Neural progenitor cell (in vitro differentiated cells): ENCODE data around the gene PYGB. TPM values are rescaled to one million over a fixed set of nuclear protein-coding genes. Genes with fewer than 3 reads are reported as not detected.

Experiments used
- DNase-seq: peaks from one replicate; pipeline ENCODE4 v3.0.0-alpha.2; 2016; ENCODE audit warnings: low spot score
- H2AFZ ChIP-seq: fragments of 200-600 bp; sonication (generic); replicated peaks from 2 replicates; pipeline ENCODE4 v1.6.1; 2016; ENCODE audit warnings: antibody characterized with exemption
- H3F3A ChIP-seq: fragments of 200-600 bp; sonication (generic); 2 replicates; pipeline ENCODE4 v1.6.1; 2016; ENCODE audit warnings: antibody characterized with exemption, low read depth
- H3K27ac ChIP-seq: fragments of 200-600 bp; sonication (generic); 2 replicates; pipeline ENCODE4 v1.5.1; 2016; ENCODE audit warnings: mild to moderate bottlenecking
- H3K27me3 ChIP-seq: fragments of 200-600 bp; sonication (generic); 2 replicates; pipeline ENCODE4 v1.6.1; 2016; ENCODE audit warnings: mild to moderate bottlenecking, moderate library complexity
- H3K36me3 ChIP-seq: fragments of 200-600 bp; sonication (generic); 2 replicates; pipeline ENCODE4 v1.5.1; 2016
- H3K4me1 ChIP-seq: fragments of 200-600 bp; sonication (generic); 2 replicates; pipeline ENCODE4 v1.6.1; 2016; ENCODE audit warnings: mixed run types
- H3K4me2 ChIP-seq: fragments of 200-600 bp; sonication (generic); 2 replicates; pipeline ENCODE4 v1.6.1; 2016
- H3K4me3 ChIP-seq: fragments of 200-600 bp; sonication (generic); 2 replicates; pipeline ENCODE4 v1.5.1; 2016
- H3K79me2 ChIP-seq: fragments of 200-600 bp; sonication (generic); 2 replicates; pipeline ENCODE4 v1.6.1; 2016; ENCODE audit warnings: low read depth
- H3K9ac ChIP-seq: fragments of 200-600 bp; sonication (generic); 2 replicates; pipeline ENCODE4 v1.6.1; 2016
- H3K9me3 ChIP-seq: fragments of 200-600 bp; sonication (generic); 2 replicates; pipeline ENCODE4 v1.5.1; 2016; ENCODE audit warnings: low read depth
- H4K20me1 ChIP-seq: fragments of 200-600 bp; sonication (generic); 2 replicates; pipeline ENCODE4 v1.6.1; 2016; ENCODE audit warnings: low read depth
- H3K27ac Mint-ChIP-seq: 3 replicates; pipeline ENCODE4 v1.8.0; 2021; ENCODE audit warnings: mixed read lengths
- H3K27me3 Mint-ChIP-seq: 2 replicates; pipeline ENCODE4 v1.8.0; 2022; ENCODE audit warnings: low read depth, mild to moderate bottlenecking, inconsistent platforms, moderate library complexity, mixed read lengths; ENCODE audit not compliant: insufficient read depth
- H3K36me3 Mint-ChIP-seq: 3 replicates; pipeline ENCODE4 v1.8.0; 2021; ENCODE audit warnings: mixed read lengths
- H3K4me1 Mint-ChIP-seq: 3 replicates; pipeline ENCODE4 v1.8.0; 2021; ENCODE audit warnings: mixed read lengths
- H3K4me3 Mint-ChIP-seq: 3 replicates; pipeline ENCODE4 v1.8.0; 2021; ENCODE audit warnings: mild to moderate bottlenecking, moderate library complexity, mixed read lengths
- H3K9me3 Mint-ChIP-seq: 3 replicates; pipeline ENCODE4 v1.8.0; 2020; ENCODE audit warnings: mixed read lengths
- EZH2 ChIP-seq: fragments of 200-600 bp; sonication (generic); IDR thresholded peaks from 2 replicates; pipeline ENCODE4 v1.6.1; 2017; ENCODE audit warnings: antibody characterized with exemption, mild to moderate bottlenecking, moderate library complexity
- EZH2phosphoT487 ChIP-seq: fragments of 200-600 bp; sonication (generic); IDR thresholded peaks from 2 replicates; pipeline ENCODE4 v1.6.1; 2017; ENCODE audit warnings: antibody characterized with exemption
- total RNA-seq: library from RNA; depleted of rRNA; stranded (reverse); fragments of >200 nt; gene quantifications from 2 replicates; pipeline ENCODE4 v1.2.3, GENCODE V29; 2015; ENCODE audit warnings: low replicate concordance
- TF ChIP-seq, protein P1 (sequence below): fragments of 200-600 bp; sonication (generic); IDR thresholded peaks from 2 replicates; pipeline ENCODE4 v1.5.1; 2017; ENCODE audit warnings: antibody characterized with exemption, mild to moderate bottlenecking

Gene PYGB
- total RNA-seq, 1 donor from 2014 or later = 40.9 TPM

GRCh38 chr20:25218492-25218891, 29.4 kb upstream of the PYGB start:
- Mint-ChIP-seq H3K4me3 (no peak overlapping the region), H3K36me3 (peaks cover 11% of the 10 kb centered on the region), H3K4me1 (peaks cover 9% of the 10 kb centered on the region), H3K27ac (no peak overlapping the region), H3K9me3 (no peaks in the 10 kb centered on the region), H3K27me3 (peaks cover 4% of the 10 kb centered on the region)
- Histone ChIP-seq H3K79me2 (no peaks in the 10 kb centered on the region), H3K36me3 (no peaks in the 10 kb centered on the region), H3K9me3 (no peaks in the 10 kb centered on the region), H3F3A (no peaks in the 10 kb centered on the region), H4K20me1 (no peaks in the 10 kb centered on the region), H3K4me1 (peaks cover 15% of the 10 kb centered on the region), H2AFZ (no peak overlapping the region), H3K4me2 (no peak overlapping the region), H3K27ac (no peak overlapping the region), H3K27me3 (no peaks in the 10 kb centered on the region), H3K9ac (no peak overlapping the region), H3K4me3 (no peak overlapping the region)
- no peak for TF ChIP-seq EZH2
- DNase-seq = no peak

- H3K4me1 Mint-ChIP-seq = peaks cover 10% of the 10 kb centered on the region
- Histone ChIP-seq H3K27me3 (no peaks in the 10 kb centered on the region), H2AFZ (no peak overlapping the region), H3K79me2 (no peaks in the 10 kb centered on the region), H3K4me1 (peaks cover 16% of the 10 kb centered on the region), H3F3A (no peaks in the 10 kb centered on the region), H3K9ac (no peak overlapping the region), H3K4me2 (no peak overlapping the region), H3K9me3 (no peaks in the 10 kb centered on the region), H3K36me3 (no peaks in the 10 kb centered on the region), H3K27ac (no peak overlapping the region), H3K4me3 (no peak overlapping the region), H4K20me1 (no peaks in the 10 kb centered on the region)
- no peak for DNase-seq
- no peaks in the 10 kb centered on the region for H3K9me3 Mint-ChIP-seq
- H3K27ac Mint-ChIP-seq = no peak overlapping the region
- TF ChIP-seq, protein P1, sequence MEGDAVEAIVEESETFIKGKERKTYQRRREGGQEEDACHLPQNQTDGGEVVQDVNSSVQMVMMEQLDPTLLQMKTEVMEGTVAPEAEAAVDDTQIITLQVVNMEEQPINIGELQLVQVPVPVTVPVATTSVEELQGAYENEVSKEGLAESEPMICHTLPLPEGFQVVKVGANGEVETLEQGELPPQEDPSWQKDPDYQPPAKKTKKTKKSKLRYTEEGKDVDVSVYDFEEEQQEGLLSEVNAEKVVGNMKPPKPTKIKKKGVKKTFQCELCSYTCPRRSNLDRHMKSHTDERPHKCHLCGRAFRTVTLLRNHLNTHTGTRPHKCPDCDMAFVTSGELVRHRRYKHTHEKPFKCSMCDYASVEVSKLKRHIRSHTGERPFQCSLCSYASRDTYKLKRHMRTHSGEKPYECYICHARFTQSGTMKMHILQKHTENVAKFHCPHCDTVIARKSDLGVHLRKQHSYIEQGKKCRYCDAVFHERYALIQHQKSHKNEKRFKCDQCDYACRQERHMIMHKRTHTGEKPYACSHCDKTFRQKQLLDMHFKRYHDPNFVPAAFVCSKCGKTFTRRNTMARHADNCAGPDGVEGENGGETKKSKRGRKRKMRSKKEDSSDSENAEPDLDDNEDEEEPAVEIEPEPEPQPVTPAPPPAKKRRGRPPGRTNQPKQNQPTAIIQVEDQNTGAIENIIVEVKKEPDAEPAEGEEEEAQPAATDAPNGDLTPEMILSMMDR = no peak
- TF ChIP-seq EZH2 (no peak), EZH2phosphoT487 (no peak)
- H3K4me3 Mint-ChIP-seq = no peak overlapping the region
- peaks cover 11% of the 10 kb centered on the region for H3K36me3 Mint-ChIP-seq
- peaks cover 2% of the 10 kb centered on the region for H3K27me3 Mint-ChIP-seq
Observed at GRCh38 chr20:25219365-25219764, 28.5 kb upstream of the PYGB start.

- no peaks in the 10 kb centered on the region for H4K20me1 ChIP-seq
- no peaks in the 10 kb centered on the region for H3K79me2 ChIP-seq
- H3K4me1 Mint-ChIP-seq = peaks cover 10% of the 10 kb centered on the region
- H3F3A ChIP-seq = no peaks in the 10 kb centered on the region
- H2AFZ ChIP-seq = no peak overlapping the region
- H3K4me2 ChIP-seq = no peak overlapping the region
- H3K36me3 ChIP-seq = no peaks in the 10 kb centered on the region
- H3K4me1 ChIP-seq = peaks cover 13% of the 10 kb centered on the region
- TF ChIP-seq, protein P1 = peak; percentile 25
- TF ChIP-seq EZH2 = no peak
- H3K27ac Mint-ChIP-seq = no peak overlapping the region
- no peak overlapping the region for H3K9ac ChIP-seq
- H3K27ac ChIP-seq = no peak overlapping the region
- no peaks in the 10 kb centered on the region for H3K9me3 ChIP-seq
- H3K27me3 ChIP-seq = no peaks in the 10 kb centered on the region
- H3K9me3 Mint-ChIP-seq = no peaks in the 10 kb centered on the region
- no peak overlapping the region for H3K4me3 ChIP-seq
- peak; percentile 41 for DNase-seq
- peaks cover 2% of the 10 kb centered on the region for H3K27me3 Mint-ChIP-seq
- peaks cover 11% of the 10 kb centered on the region for H3K36me3 Mint-ChIP-seq
- H3K4me3 Mint-ChIP-seq = no peak overlapping the region
Observed at GRCh38 chr20:25220021-25220730, 27.7 kb upstream of the PYGB start.

GRCh38 chr20:25220810-25221591, 26.9 kb upstream of the PYGB start:
- H3K9me3 Mint-ChIP-seq = no peaks in the 10 kb centered on the region
- Histone ChIP-seq H3K9ac (no peak overlapping the region), H3K9me3 (no peaks in the 10 kb centered on the region), H3K36me3 (no peaks in the 10 kb centered on the region), H3K4me2 (no peak overlapping the region), H3K4me1 (peaks cover 13% of the 10 kb centered on the region), H3K27ac (no peak overlapping the region), H3K79me2 (no peaks in the 10 kb centered on the region), H4K20me1 (no peaks in the 10 kb centered on the region), H3F3A (no peaks in the 10 kb centered on the region), H3K4me3 (no peak overlapping the region), H2AFZ (no peak overlapping the region), H3K27me3 (no peaks in the 10 kb centered on the region)
- H3K4me1 Mint-ChIP-seq = peaks cover 10% of the 10 kb centered on the region
- H3K27me3 Mint-ChIP-seq = peaks cover 2% of the 10 kb centered on the region
- no peak for DNase-seq
- no peak overlapping the region for H3K4me3 Mint-ChIP-seq
- TF ChIP-seq, protein P1 = no peak
- H3K27ac Mint-ChIP-seq = no peak overlapping the region
- peaks cover 9% of the 10 kb centered on the region for H3K36me3 Mint-ChIP-seq
